ENCODE measurements around the gene HDAC4.

The HDAC4 gene

DNA sequence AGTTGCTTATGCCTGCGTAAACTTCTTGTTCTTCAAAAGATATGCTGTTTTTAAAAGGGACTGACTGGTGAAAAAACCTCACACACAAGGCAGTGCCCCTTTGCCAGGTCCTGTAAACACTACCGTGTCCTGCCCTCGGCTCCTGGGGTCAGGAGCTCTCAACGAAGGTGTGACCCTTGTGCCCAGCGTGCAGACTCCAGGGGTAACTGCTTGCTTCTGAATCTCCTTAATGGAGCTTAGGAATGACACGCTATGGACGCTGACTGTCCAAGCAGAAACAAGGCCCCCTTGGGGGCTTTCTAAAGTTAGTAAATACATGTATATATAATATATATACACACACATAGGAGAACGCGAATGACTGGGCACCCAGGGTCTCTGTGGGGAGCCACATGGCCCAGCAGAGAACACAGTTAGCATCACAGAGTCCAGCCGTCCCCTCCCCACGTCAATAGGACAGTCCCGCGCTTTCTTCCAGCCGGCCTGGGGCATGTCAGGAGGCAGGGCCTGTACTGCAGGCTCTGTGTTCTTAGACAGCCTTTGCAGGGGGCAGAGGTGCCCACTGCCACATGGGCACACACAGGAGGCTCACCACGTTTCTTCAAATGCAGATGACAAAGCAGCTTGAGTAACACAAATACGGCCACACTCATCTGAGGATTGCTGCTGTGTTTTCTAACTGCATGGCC lies 96.1 kb downstream of the HDAC4 start:
- DNase-seq = no peak

DNA sequence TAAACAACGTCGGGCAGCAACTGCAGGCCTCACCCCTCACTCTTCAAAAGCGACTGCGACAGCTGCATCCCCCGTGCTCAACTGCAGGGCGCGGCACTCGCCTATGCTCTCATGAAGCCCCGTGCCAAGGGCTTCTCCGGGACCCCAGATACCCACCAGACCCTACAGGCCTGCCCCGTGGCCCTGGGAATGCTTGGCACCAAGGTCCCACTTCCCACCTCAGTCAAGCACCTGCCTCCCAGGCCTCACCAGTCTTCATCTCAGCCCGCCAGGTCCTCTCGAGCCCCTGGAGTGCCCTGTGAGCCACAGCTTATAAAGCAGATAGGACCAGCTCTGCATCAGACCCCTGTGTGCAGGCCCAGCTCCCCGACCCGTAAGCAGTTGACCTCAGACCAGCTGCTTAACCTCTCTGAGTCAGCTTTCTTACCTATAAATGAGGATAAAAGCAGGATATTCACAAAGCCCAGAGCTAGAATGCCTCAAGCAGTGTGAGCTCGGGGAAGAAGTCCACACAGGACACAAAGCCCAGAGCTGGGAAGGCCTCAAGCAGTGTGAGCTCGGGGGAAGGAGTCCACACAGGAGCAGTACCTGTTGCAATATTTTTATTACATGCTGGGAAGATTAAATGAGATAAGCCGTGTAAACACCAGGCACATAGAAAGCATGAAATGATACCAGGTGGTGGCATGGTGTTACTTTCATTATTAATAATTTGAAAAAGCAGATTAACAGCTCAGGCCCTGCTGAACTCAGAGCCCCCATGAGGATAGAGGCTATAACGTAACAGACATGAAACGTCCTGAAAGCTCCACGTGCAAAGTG lies 96.9 kb downstream of the HDAC4 start:
- no peak for DNase-seq

DNA sequence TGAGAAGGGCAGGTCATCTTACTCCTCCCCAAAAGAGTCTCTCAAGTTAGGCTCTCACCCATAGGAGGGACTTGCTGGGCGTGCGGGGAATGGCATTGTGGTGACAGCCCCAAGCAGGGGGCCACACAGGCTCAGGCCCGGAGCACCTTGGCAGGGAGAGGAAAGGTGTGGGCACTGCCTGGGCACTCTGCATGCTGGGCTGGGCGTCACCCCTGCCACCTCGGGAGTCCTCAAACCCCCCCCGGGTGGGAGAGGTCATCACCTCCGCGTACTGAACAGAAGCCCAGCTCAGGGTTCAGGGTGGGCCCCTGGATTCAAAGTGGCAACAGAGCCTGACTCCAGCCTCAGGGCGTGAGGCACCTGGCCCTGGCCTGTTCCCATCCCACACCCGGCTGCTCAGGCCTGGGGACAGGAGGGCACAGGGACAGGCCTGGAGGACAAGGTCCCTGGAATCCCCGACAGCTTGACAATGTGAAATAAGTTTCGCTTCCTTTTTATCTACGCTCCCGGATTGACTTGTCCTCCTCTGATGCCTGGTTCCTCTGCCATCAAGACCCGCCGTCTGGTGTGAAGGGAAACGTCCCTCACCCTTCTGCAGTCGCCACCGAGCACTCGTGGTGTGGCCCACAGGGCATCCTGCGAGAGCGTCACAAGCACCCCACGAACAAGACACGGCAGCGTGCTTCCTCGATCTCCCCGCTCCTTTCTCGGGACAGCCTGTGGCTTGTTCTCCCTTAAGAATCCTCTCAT lies 97.8 kb downstream of the HDAC4 start:
- DNase-seq = no peak

DNA sequence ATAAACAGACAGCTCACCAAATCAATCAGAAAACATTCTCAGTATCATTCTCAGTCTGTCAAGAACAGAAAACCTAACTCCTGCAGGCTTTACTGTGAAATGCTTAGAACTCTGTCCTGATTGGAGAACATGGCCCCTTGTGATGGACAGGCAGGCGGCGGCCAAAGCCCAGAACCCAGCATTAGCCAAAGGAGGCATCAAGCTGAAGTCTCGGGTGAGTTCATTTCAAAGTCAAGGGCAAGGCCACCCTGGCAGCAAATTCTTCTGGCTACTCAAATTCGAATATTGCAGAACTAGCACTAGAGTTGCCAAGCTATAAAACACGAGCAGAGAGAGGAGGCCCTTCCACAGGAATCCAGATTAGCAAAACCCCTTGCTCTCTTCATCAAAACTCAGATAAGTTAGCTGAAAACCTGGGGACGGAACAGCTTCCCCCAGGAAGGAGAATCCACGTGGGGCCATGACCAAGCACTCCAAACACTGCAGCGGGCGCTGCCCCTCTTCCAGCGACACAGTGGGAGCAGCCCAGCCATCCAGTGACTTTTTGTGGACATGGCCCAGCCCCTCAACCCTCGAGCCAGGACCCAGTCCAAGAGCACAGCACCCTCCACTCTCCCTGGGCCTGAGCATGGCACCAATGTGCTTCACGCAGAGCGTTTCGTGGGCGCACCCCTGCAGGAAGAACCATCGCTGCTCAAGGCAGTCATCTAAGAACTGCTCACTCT lies 98.6 kb downstream of the HDAC4 start:
- no peak for DNase-seq

DNA sequence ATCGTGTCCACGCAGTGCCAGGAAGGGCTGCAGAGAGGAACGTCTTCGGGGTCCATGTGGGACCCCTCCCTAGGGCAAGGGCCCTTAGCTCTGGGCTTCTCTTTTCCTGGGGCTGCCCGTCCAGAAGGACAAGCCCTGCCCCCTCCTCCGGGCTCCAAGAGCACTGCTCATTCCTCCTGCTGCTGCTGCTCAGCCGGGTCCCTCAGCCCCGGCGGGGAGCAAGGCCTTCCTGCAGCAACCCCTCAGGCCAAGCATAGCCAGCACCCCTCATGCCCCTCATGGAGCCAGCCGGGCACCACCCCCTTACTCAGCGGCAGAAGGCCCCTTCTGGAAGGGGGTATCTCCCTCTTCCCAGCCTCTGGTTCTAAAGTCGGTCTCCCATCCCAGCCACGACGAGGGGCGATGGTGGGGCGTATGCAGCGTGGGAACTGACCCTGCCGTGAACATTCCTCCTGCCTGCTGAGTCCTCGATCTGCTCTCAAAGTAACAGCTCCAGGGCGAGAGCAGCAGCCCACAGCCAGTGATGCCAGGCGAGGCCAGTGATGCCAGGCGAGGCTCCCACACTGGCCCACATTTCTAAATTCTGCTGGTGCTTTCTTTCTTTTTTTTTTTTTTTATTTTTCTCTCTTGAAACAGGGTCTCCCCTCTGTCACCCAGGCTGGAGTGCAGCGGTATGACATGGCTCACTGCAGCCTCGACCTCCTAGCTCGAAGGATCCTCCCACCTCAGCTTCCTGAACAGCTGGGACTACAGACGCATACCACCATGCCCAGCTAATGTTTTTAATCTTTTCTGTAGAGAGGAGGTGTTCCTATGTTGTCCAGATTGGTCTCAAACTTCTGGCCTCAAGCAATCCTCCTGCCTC lies 99.7 kb downstream of the HDAC4 start:
- no peak for DNase-seq

DNA sequence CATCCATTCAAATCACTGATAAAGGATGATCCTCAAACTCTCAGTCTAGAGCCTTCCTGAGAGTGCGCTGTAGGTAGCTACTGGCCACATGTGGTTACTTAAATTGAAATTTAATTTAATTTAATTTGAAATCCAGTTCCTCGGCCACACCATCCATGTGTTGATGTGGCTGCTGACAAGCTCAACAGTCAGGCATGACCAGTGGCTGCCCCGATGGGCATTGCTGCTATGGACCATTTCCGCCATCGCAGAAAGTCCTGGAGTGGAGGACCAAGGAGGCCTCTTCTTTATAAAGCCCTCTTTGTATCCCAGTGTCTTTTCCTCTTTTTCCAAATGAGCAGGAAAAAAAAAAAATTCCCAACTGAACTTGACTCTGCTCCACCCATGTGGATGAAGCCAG lies 100.6 kb downstream of the HDAC4 start:
- no peak for DNase-seq

DNA sequence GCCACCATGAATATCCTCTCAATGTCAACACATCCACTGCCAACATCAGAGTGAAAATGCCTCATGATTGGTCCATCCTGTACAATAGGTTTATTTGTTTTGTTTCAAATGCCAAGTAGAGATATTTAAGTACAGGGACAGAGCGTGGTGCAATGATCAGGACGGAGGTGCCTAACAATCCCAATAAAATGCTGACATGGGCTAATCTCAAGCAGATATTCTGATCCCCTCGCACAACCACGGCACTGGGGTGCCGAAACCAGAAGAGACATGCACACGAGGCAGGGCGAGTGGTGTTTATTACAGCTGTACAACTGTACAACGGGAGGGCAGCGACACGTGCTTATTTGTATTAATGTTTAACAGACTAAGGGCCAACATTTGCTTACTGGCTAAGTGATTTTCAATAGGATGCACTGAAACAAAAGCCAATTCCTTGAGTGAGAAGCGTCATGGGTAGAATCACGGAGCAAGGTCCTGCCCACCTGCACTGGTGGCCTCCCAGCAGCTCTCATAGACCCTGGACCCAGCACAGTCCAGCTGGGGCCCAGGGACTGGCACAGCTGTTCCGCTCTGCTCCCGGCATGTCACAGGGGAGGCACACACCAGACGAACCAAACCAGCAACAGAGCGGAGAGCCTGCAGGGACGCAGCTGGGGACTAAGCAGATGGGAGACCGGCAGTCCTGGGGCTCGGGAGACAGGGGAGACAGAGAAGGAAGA lies 101.4 kb downstream of the HDAC4 start:
- DNase-seq = no peak

DNA sequence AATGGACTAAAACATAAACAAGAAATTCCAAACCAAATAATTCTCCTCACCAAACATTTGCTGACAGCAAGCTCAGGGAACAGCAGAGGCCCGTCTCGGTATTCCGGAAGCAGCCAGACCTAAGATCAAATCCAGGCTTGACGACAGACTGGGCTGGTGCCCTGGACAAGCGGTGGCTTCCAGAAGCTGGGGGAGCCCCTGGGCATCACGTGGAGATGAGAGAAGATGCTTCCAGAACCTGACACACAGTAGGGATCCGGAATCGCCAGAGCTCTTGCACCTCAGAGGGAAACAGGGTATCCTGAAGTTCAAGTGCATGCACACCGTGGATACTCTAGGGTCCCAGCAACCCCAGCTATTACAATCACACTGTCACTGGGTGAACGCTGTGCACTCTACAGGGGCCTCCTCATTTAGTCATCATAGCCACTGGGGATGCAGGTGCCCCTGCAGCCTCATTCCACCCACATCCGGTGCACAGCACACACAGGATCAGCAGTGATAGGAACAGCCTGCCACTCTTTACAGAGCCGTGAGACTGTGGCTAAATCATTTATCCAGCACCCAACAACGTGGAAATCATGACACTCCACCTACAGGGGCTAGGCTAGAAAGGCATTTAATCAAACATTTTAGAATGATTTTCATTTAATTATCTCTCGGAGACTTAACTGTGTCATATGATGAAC lies 102.6 kb downstream of the HDAC4 start:
- no peak for DNase-seq

DNA sequence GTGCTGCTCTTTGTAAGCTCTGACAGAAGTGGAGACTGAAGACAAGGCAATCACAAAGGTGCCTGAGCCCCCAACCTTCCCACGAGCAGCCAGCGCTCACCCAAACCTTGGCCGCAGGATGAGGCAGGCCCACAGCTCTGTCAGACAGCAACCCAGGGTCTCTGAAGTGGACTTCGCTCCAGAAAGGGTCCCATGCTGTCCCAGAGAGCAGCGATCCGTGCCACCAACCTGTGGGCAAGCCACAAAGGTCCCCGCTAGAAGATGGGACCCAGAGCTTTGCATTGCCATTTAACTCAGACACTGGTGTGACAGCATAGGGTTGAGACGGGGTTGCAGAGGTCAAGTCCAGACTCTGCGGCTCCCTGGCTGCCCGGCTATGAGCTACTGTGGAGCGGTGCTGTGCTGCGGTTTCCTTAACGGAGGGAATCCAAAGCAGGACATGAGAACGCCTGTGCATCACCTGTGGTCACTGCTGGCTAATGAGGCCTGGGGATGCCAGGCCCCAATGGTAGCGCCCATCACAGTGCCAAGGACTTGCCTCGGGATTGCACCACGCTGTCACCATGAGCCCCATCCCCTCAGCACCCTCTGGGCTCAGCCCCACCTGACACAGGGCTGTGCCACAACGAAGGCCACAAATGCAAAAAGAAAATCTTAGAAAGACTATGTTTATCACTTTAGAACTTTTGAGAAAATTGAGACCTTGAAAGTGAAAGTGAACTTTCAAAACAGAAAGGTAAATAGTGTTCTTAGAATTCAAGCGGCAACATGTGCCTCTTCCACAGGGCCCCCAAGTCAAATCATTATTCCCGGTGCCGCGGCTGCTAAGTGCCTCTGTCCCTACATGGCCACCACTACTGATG lies 103.4 kb downstream of the HDAC4 start:
- no peak for DNase-seq

DNA sequence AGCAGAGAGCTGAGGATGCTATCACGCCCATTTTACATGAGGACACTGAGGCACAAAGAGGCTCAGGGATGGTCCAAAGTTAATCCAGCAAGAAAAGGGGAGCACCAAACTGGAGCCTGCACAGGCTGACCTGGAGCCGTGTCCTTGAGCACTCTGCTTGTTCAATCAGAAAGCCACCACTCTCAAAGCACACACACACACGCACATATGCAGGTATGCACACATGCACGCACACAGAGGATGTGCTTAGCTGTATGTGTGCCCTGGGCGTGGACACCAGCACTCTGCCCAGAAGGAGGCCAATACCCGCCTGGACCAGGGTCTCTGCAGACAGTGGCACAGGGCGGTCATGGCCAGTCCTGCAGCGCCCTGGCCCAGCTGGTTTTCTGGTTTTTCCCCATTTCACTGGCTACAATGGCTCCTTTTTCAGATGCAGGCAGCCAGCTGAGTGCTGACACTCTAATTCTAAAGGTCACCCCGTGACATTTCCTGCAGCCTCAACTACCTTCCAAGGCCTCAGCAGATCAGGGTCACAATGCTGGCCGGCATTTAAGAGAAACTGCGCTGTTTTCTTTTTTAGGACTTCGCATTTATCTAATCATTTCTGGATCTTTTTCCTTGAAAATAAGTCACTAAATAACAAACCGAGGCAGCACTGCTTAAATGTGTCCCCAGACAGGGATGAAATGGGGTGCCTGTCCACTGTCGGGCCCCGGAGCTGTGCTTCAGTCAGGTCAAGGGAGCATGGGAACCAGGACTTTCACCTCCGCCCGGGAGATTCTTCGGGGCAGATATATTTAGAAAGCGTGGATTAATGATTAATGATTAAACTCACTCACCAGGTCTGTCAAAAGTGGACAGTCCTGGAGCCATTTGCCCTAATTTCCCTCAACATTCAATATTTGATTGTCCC lies 104.5 kb downstream of the HDAC4 start:
- no peak for DNase-seq

DNA sequence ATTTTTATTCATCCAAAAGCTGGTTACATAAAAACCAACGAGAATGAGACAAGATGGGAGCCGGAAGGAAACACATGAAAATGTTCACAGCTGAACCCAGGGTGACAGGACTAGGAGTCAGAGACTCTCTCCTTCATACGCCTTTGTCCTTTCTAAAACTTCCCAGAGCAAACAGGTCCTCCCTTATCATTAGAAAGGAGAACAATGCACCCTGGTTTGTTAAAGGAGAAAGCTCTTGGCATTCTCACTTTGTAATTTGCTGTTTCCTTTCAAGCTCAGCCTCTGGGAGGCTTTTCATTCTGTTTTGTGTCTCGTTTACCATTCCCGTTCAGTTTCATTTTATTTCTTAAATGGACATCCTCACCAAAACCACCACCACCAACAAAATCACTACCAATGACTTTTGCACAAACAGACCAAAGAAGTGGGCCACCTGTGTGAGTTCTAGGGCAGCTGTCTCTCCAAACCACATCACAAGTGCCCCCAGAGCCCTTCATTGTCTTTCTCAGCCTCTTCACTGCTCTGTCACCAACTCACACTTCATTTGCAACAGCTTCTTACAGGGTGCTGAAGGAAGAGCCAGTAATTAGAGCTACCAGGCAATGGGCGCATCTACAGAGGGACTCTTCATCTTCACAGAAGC lies 105.3 kb downstream of the HDAC4 start:
- DNase-seq = no peak

DNA sequence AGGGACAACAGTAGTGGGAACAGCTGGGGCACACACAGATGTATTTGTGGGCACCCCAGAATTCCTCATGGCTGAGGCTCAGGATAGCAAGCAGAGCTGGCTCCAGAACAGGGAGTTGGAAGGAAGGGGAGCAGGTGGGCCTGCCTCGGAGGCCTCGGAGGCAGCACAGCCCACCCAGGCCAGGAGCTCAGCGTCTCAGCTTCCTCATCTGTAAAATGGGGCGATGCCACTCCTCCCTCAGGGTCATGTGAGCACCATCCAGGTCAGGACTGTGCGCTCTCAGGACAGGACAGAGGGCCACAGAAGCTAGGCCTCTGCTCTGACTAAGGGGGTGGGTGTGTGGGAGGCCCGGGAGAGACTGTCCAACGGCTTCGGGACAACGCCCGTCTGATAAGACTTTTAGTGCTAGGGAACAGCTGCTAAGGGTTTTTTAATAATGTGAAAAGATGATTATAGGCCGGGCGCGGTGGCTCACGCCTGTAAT lies 106.2 kb downstream of the HDAC4 start:
- DNase-seq = no peak

DNA sequence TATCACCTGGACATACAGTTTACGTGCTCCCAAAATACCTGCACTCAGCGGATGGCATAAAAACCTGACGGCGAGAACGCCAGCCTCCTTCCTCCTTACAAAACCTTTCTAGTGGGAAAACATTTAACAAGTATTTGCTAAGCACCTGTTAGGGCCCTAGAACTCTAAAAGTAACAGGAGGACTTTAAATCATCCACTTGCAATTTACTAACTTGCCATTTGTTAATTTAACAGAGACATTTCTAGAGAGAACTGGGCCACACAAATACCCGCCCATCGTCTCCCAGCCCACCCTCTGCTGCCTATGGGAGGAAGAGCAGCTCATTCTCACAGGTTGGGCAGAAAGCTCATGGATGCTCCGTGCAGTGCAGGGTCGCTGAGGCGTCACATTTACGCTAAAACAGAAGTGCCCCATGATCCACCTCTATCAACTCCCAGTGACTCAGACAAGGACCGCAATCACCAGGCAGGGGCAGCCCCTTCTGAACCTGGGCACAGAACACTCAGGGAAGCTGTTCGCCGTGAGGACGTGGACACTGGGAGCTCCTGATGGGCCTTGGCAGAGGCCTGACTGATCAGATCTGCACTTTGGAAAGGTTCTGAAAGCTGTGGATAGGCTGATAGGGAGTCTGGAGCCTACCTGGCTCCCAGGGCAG lies 106.9 kb downstream of the HDAC4 start:
- DNase-seq = no peak

DNA sequence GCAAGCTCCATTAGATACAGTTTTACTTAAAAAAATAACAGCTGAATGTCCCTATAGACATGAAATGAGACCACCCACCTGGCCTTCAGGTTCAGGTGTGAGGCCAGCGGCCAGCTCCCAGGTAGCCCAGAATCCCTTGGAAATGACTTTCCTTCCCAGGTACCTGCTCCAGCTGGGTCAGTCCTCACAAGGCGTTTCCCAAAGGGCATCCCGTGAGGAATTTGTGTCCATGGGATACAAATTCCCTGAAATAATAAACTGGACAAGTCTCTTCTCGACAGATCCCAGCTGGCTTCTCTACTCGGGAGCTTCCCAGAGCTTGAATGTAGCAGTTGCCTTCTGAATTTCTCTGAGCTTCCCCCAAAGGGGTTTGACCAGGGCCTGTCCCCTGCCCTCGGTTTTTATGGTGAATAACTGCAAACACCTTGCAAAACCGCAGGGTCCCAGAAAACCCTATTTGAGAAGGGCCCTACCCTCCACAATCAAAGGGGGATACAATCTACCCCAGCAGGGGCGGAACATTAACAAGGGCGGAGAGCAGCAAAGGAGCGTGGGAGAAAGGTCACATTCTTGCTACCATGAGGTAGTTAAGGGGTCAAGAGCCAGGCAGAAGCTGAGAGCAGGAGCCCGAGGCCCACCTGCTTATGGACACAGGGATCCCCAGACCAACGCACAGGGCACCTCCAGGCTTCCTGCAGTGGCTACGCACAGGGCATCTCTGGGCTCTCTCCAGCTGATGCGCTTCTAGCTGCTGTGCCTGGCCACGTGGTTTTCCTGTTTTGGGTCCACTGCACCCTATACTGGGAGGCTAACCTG lies 107.7 kb downstream of the HDAC4 start:
- DNase-seq = no peak

DNA sequence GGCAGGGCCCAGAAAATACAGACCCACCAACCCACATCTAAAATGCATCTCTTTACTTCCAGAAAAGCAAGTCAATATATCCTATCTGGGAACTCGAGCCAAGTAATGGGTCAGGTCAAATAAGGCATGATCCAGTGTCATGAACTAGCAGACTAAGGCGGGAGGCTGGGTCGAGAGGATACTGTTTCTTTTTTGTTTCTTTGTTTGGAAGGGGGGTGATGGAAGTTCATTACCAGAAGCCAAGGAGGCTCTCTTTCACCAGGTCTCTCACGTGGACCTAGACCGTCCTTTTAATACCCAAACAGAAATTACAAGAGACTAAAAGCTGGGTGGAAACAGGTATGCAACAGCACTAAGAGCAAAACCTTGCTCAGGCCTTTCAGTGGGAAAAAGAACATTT lies 108.3 kb downstream of the HDAC4 start:
- no peak for DNase-seq
